HFF-Myc (cell line): ENCODE results near the gene NDUFS3.

Source experiments
- DNase-seq: peaks from one replicate; pipeline ENCODE4 v3.0.0-alpha.2; 2011; ENCODE audit warnings: low read depth; ENCODE audit errors: extremely low read depth
- H3K4me3 ChIP-seq: replicated peaks from 2 replicates; pipeline ENCODE4 v1.5.1; 2011; ENCODE audit warnings: low read depth, mild to moderate bottlenecking, control low read depth, low read length
- CTCF ChIP-seq: IDR thresholded peaks from 2 replicates; pipeline ENCODE4 v1.5.1; 2012; ENCODE audit warnings: mild to moderate bottlenecking, low read depth, low read length, control low read depth; ENCODE audit errors: missing control alignments

The NDUFS3 gene

DNA sequence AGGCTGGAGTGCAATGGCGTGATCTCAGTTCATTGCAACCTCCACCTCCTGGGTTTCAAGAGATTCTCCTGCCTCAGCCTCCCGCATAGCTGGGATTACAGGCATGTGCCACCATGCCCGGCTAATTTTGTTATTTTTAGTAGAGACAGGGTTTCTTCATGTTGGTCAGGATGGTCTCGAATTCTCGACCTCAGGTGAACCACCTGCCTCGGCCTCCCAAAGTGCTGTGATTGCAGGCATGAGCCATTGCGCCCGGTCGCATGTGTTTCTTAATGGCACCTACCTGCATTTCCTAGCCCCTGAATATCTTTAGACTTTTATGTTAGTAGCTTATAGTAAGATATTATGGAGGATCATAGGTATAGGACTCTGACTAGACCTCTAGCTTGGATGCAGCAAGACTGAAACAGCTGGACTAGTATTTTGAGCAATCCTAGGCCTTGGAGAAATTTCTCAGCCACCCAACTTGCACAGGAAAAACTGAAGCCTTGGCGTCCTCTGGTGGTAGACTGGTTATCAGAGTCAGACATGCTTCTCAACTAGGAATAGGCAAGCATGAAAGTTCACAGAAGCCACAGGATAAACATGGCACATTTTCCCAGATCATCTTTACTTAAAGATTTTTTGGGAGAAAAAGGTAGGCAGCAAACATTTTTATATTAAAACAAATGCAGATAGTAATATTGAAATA is 38.0 kb downstream of the NDUFS3 start:
- no peak overlapping the region for H3K4me3 ChIP-seq
- DNase-seq = peak; percentile 59
- TF ChIP-seq CTCF = peak; percentile 88

DNA sequence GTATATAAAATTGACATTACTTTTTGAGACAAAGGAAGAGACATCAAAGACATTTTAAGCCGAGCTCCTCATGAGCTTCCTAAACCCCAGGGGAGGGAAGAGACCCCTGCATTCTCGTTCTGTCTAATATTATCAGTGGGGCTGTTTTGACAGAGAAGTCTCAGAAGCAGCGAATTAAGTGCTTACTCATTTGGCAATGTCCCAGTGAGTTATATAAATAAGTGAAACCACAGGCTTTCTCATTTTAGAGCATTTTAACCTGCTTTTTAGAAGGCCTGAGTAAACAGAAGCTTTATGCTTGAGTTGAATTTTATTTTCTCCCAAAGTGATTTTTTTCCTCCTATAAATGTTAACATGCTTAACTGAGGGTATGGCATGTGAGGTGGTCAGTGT is 38.5 kb downstream of the NDUFS3 start:
- H3K4me3 ChIP-seq = no peak overlapping the region
- no peak for TF ChIP-seq CTCF
- DNase-seq = no peak

DNA sequence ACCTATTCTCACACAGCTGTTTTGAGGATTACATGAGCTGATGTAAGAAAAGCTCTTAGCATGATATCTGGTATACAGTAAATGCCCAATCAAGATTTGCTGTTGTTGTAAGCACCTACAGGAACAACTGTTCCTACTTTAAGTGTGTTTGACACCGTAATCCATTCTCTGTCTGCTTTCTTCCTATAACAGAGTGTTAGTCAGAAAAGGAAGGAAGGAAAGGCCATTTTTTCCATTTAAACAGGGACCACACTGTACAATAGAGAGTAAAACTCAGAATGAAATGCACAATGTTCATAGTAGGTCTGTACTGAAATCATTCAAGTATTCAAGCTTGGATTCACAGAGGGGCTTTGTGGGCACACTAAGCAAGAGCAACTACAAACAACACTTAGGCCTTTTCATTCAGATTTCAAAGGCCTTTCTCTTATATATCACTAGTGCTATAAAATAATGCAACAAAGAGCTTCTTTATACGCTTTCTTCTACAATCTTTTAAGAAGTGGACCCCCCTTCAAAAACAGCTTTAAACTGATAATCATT is 42.0 kb downstream of the NDUFS3 start:
- TF ChIP-seq CTCF = no peak
- no peak for DNase-seq
- no peak overlapping the region for H3K4me3 ChIP-seq

DNA sequence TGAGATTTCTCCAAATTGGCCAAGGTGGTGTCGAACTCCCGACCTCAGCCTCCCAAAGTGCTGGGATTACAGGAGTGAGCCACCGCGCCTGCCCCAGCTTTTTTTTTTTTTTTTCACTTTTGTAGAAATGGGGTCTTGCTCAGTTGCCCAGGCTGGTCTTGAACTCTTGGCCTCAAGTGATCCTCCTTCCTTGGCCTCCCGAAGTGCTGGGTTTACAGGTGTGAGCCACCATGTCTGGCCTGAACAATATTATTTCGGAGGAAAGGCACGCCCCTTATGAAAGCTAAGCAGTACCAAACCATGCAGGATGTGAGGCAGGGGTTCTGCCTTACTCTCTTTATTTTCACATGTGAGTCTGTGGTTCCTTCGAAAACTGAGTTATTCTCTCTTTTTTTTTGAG is 47.4 kb downstream of the NDUFS3 start:
- DNase-seq = no peak
- no peak overlapping the region for H3K4me3 ChIP-seq
- no peak for TF ChIP-seq CTCF

DNA sequence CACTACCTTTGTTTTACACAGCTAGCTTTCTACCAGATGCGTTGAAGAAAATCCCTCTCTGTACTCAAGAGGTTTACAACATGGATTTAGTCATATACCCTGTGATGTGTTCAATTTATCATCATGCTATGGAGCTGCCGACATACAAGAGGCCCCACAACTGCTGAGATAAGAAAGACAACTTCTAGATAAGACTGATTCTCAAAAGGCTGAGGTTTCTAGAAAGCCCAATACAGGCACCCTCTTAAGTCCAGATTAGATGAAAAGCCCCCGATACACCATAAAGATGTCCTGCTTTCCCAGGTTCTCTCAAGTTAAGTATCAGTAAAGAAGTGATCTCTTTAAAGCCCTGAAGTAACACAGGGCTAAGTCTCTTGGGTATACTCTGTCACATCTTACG is 49.2 kb downstream of the NDUFS3 start:
- TF ChIP-seq CTCF = no peak
- H3K4me3 ChIP-seq = no peak overlapping the region
- DNase-seq = no peak

DNA sequence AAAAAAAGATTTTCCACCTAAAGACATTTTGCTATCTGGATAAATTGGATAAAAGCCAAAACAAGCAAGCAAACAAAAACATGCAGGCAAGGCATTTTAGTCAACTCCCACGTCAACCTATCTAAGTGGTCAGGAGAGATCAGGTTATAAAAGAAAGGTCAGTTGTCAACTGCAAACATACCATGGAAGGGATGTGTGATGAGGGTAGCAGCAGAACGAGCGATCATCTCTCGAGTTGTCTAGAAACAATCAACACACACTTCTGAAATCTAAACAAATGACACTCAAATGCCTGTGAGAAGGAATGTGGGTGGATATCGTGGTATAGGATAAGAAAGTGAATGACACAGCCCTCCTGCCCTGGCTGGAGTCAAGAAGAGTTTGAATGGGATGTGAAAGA is 52.6 kb downstream of the NDUFS3 start:
- no peak for TF ChIP-seq CTCF
- no peak for DNase-seq
- H3K4me3 ChIP-seq = no peak overlapping the region
